HG03575 (cell line): ENCODE results near the gene SYT6.
"Not testable (repeated sequence)": the region's sequence is repeated elsewhere in the genome, so short reads cannot be mapped to it uniquely, and the experiment has no call there.

ENCODE experiments used
- ATAC-seq: cut with Tn5 transposase; IDR thresholded peaks from one replicate; pipeline ENCODE4 v1.9.1; 2021; ENCODE audit not compliant: unreplicated experiment, insufficient number of reproducible peaks, low FRiP score; ENCODE audit errors: extremely low read depth

SYT6 gene

GRCh38 chr1:114080511-114081436, 72.9 kb downstream of the SYT6 start:
- ATAC-seq = no peak

GRCh38 chr1:114079596-114080190, 74.0 kb downstream of the SYT6 start:
- ATAC-seq = no peak

- no peak for ATAC-seq
Measured at GRCh38 chr1:114078116-114078515, 75.6 kb downstream of the SYT6 start.

- ATAC-seq = no peak
Measured at GRCh38 chr1:114077188-114077587, 76.5 kb downstream of the SYT6 start.

- no peak for ATAC-seq
Measured at GRCh38 chr1:114076308-114076707, 77.4 kb downstream of the SYT6 start.

GRCh38 chr1:114075546-114076242, 78.0 kb downstream of the SYT6 start:
- ATAC-seq = no peak

- no peak for ATAC-seq
Measured at GRCh38 chr1:114075105-114075504, 78.6 kb downstream of the SYT6 start.

GRCh38 chr1:114072246-114072645, 81.4 kb downstream of the SYT6 start:
- ATAC-seq = no peak

GRCh38 chr1:114069762-114070161, 83.9 kb downstream of the SYT6 start:
- ATAC-seq = not testable (repeated sequence)

GRCh38 chr1:114068684-114069083, 85.0 kb downstream of the SYT6 start:
- ATAC-seq = not testable (repeated sequence)

GRCh38 chr1:114065671-114066070, 88.0 kb downstream of the SYT6 start:
- not testable (repeated sequence) for ATAC-seq

GRCh38 chr1:114063544-114063943, 90.1 kb downstream of the SYT6 start:
- no peak for ATAC-seq

- ATAC-seq = no peak
Measured at GRCh38 chr1:114062477-114063099, 91.1 kb downstream of the SYT6 start.

GRCh38 chr1:114061121-114061830, 92.4 kb downstream of the SYT6 start:
- ATAC-seq = no peak

- ATAC-seq = not testable (repeated sequence)
Measured at GRCh38 chr1:114058236-114058635, 95.4 kb downstream of the SYT6 start.

GRCh38 chr1:114054148-114054547, 99.5 kb downstream of the SYT6 start:
- no peak for ATAC-seq

- ATAC-seq = no peak
Measured at GRCh38 chr1:114048232-114048631, 105.4 kb downstream of the SYT6 start.

- ATAC-seq = no peak
Measured at GRCh38 chr1:114043548-114043947, 110.1 kb downstream of the SYT6 start.

- no peak for ATAC-seq
Measured at GRCh38 chr1:114043054-114043453, 110.6 kb downstream of the SYT6 start.
